GM12874 (cell line): ENCODE data around the gene KIF1B.

Source experiments
- CTCF ChIP-seq: IDR thresholded peaks from 2 replicates; pipeline ENCODE4 v1.5.1; 2011; ENCODE audit warnings: low read depth, mild to moderate bottlenecking, control low read depth, low read length, moderate library complexity; ENCODE audit not compliant: insufficient read depth

The KIF1B gene

GRCh38 chr1:10209905-10210810 is at the start of gene KIF1B:
KIF1B (plus strand) TSS chr1:10210570; CDS start chr1:10232329, 21,759 bp downstream.
- peak; percentile 97 for TF ChIP-seq CTCF

- no peak for TF ChIP-seq CTCF
These were observed 49.4 kb upstream of the KIF1B start for GRCh38 chr1:10160907-10161490.

GRCh38 chr1:10161541-10162290 is 48.7 kb upstream of the KIF1B start:
- no peak for TF ChIP-seq CTCF

GRCh38 chr1:10168912-10169514 is 41.4 kb upstream of the KIF1B start:
- no peak for TF ChIP-seq CTCF

GRCh38 chr1:10170239-10170574 is 40.2 kb upstream of the KIF1B start:
- no peak for TF ChIP-seq CTCF

GRCh38 chr1:10171105-10171767 is 39.1 kb upstream of the KIF1B start:
- TF ChIP-seq CTCF: no peak
